H9 (cell line): Measurements from ENCODE around the gene DAB1. TPM values are rescaled to one million over a fixed set of nuclear protein-coding genes. Genes with fewer than 3 reads are reported as not detected.

Experiments
- DNase-seq: peaks from one replicate; pipeline ENCODE4 v3.0.0-alpha.2; 2017
- H2AFZ ChIP-seq: one replicate; pipeline ENCODE4 v1.6.1; 2013; ENCODE audit warnings: mild to moderate bottlenecking, low read length, control low read depth, moderate library complexity
- H2AK5ac ChIP-seq: 2 replicates; pipeline ENCODE4 v1.6.1; 2013; ENCODE audit warnings: low read length, control low read depth, mixed read lengths; ENCODE audit not compliant: insufficient read length
- H2BK120ac ChIP-seq: one replicate; pipeline ENCODE4 v1.6.1; 2013; ENCODE audit warnings: low read depth, mild to moderate bottlenecking, low read length, control low read depth, inconsistent platforms; ENCODE audit not compliant: poor library complexity, severe bottlenecking
- H2BK12ac ChIP-seq: 2 replicates; pipeline ENCODE4 v1.6.1; 2013; ENCODE audit warnings: low read length, control low read depth, mixed read lengths, low read depth; ENCODE audit not compliant: insufficient read length
- H2BK15ac ChIP-seq: 2 replicates; pipeline ENCODE4 v1.6.1; 2013; ENCODE audit warnings: low read depth, low read length, control low read depth
- H2BK20ac ChIP-seq: one replicate; pipeline ENCODE4 v1.6.1; 2013; ENCODE audit warnings: low read depth, mild to moderate bottlenecking, low read length, control low read depth, inconsistent platforms; ENCODE audit not compliant: poor library complexity, severe bottlenecking
- H2BK5ac ChIP-seq: 2 replicates; pipeline ENCODE4 v1.6.1; 2013; ENCODE audit warnings: low read length, control low read depth, mixed read lengths; ENCODE audit not compliant: insufficient read length
- H3K14ac ChIP-seq: 2 replicates; pipeline ENCODE4 v1.6.1; 2013; ENCODE audit warnings: low read length, control low read depth; ENCODE audit not compliant: insufficient read depth
- H3K18ac ChIP-seq: 2 replicates; pipeline ENCODE4 v1.6.1; 2013; ENCODE audit warnings: low read depth, mild to moderate bottlenecking, mixed read lengths, low read length, control low read depth; ENCODE audit not compliant: insufficient read length
- H3K23ac ChIP-seq: 2 replicates; pipeline ENCODE4 v1.6.1; 2013; ENCODE audit warnings: low read length, control low read depth, mixed read lengths, low read depth; ENCODE audit not compliant: insufficient read length
- H3K23me2 ChIP-seq: 2 replicates; pipeline ENCODE4 v1.6.1; 2013; ENCODE audit warnings: low read depth, mild to moderate bottlenecking, mixed read lengths, low read length, control low read depth; ENCODE audit not compliant: insufficient read length, poor library complexity, severe bottlenecking
- H3K27ac ChIP-seq: 2 replicates; pipeline ENCODE4 v1.5.1; 2013; ENCODE audit warnings: low read length, control low read depth, mixed read lengths, low read depth; ENCODE audit not compliant: insufficient read length
- H3K27me3 ChIP-seq: 2 replicates; pipeline ENCODE4 v1.6.1; 2013; ENCODE audit warnings: low read length, control low read depth, inconsistent platforms; ENCODE audit not compliant: insufficient read depth
- H3K4ac ChIP-seq: 2 replicates; pipeline ENCODE4 v1.6.1; 2013; ENCODE audit warnings: low read depth, mild to moderate bottlenecking, control low read depth, inconsistent platforms, low read length, moderate library complexity
- H3K4me1 ChIP-seq: 2 replicates; pipeline ENCODE4 v1.6.1; 2013; ENCODE audit warnings: low read length, control low read depth, inconsistent platforms; ENCODE audit not compliant: insufficient read depth
- H3K4me2 ChIP-seq: 2 replicates; pipeline ENCODE4 v1.6.1; 2013; ENCODE audit warnings: low read length, control low read depth, mixed read lengths; ENCODE audit not compliant: insufficient read length, insufficient read depth
- H3K56ac ChIP-seq: 2 replicates; pipeline ENCODE4 v1.6.1; 2013; ENCODE audit warnings: low read depth, mild to moderate bottlenecking, mixed read lengths, low read length, control low read depth; ENCODE audit not compliant: insufficient read length
- H3K79me1 ChIP-seq: 2 replicates; pipeline ENCODE4 v1.6.1; 2013; ENCODE audit warnings: low read depth, mild to moderate bottlenecking, moderate library complexity, low read length, control low read depth, inconsistent platforms; ENCODE audit not compliant: insufficient read depth, poor library complexity, severe bottlenecking
- H3K79me2 ChIP-seq: 2 replicates; pipeline ENCODE4 v1.6.1; 2013; ENCODE audit warnings: low read length, control low read depth, inconsistent platforms; ENCODE audit not compliant: insufficient read depth
- H3K9ac ChIP-seq: 2 replicates; pipeline ENCODE4 v1.6.1; 2013; ENCODE audit warnings: low read length, control low read depth, mixed read lengths; ENCODE audit not compliant: insufficient read length; ENCODE audit errors: extremely low read depth
- H3K9me3 ChIP-seq: one replicate; pipeline ENCODE4 v1.6.1; 2013; ENCODE audit warnings: low read depth, low read length, inconsistent platforms; ENCODE audit not compliant: control insufficient read depth
- H3T11ph ChIP-seq: one replicate; pipeline ENCODE4 v1.6.1; 2013; ENCODE audit warnings: mild to moderate bottlenecking, low read length, control low read depth, inconsistent platforms
- H4K20me1 ChIP-seq: one replicate; pipeline ENCODE4 v1.6.1; 2013; ENCODE audit not compliant: control insufficient read depth, insufficient read length, insufficient read depth
- H4K5ac ChIP-seq: 2 replicates; pipeline ENCODE4 v1.6.1; 2013; ENCODE audit warnings: low read depth, mild to moderate bottlenecking, mixed read lengths, low read length, control low read depth; ENCODE audit not compliant: insufficient read length
- H4K8ac ChIP-seq: replicated peaks from 2 replicates; pipeline ENCODE4 v1.6.1; 2013; ENCODE audit warnings: low read length, control low read depth, mixed read lengths, low read depth; ENCODE audit not compliant: insufficient read length
- H4K91ac ChIP-seq: 2 replicates; pipeline ENCODE4 v1.6.1; 2013; ENCODE audit warnings: low read depth, mild to moderate bottlenecking, moderate library complexity, mixed read lengths, low read length, control low read depth; ENCODE audit not compliant: insufficient read length
- H3K27ac Mint-ChIP-seq, 3 experiments: 2 replicates in 2 of 3; 3 replicates in 1 of 3; pipeline ENCODE4 v1.8.0; 2020 to 2021; ENCODE audit warnings: mixed read lengths in 3 of 3, mild to moderate bottlenecking in 1 of 3, moderate library complexity in 1 of 3
- H3K27me3 Mint-ChIP-seq: 2 replicates; pipeline ENCODE4 v1.8.0; 2021; ENCODE audit warnings: low read depth, mild to moderate bottlenecking, moderate library complexity, mixed read lengths
- H3K36me3 Mint-ChIP-seq, 3 experiments: 2 replicates in 2 of 3; 3 replicates in 1 of 3; pipeline ENCODE4 v1.8.0; 2020 to 2021; ENCODE audit warnings: low read depth in 3 of 3, mixed read lengths in 3 of 3; ENCODE audit not compliant: insufficient read depth in 1 of 3
- H3K4me1 Mint-ChIP-seq, 2 experiments: 2 replicates each; pipeline ENCODE4 v1.8.0; 2020; ENCODE audit warnings: mixed read lengths in 2 of 2
- H3K4me3 Mint-ChIP-seq, 2 experiments: 2 replicates in 1 of 2; 3 replicates in 1 of 2; pipeline ENCODE4 v1.8.0; 2020 to 2021; ENCODE audit warnings: mild to moderate bottlenecking in 2 of 2, mixed read lengths in 2 of 2, moderate library complexity in 1 of 2
- H3K9me3 Mint-ChIP-seq, 2 experiments: 2 replicates in 1 of 2; 3 replicates in 1 of 2; pipeline ENCODE4 v1.8.0; 2020; ENCODE audit warnings: mild to moderate bottlenecking in 2 of 2, mixed read lengths in 2 of 2, moderate library complexity in 1 of 2
- WGBS: extraction: QIAGEN DNeasy Blood & Tissue Kit; methylation state at CpG from one replicate; pipeline ENCODE4 v1.1.7; 2013; ENCODE audit warnings: missing lambda C conversion rate, low lambda C conversion rate, mixed read lengths; ENCODE audit not compliant: insufficient read length; ENCODE audit errors: extremely low coverage; 5-methylcytosine and 5-hydroxymethylcytosine counted together
- total RNA-seq: library from RNA; stranded (reverse); gene quantifications from 2 replicates; pipeline ENCODE4 v1.2.1, GENCODE V29; 2021
- TF ChIP-seq, protein P1 (sequence below): fragments of 200-600 bp; sonication (generic); conservative IDR thresholded peaks from 3 replicates; pipeline ENCODE4 v1.8.0; 2021; ENCODE audit warnings: antibody characterized with exemption, mild to moderate bottlenecking

The DAB1 gene
- total RNA-seq, 1 experiment from 2014 or later = 9.3 TPM

DNA sequence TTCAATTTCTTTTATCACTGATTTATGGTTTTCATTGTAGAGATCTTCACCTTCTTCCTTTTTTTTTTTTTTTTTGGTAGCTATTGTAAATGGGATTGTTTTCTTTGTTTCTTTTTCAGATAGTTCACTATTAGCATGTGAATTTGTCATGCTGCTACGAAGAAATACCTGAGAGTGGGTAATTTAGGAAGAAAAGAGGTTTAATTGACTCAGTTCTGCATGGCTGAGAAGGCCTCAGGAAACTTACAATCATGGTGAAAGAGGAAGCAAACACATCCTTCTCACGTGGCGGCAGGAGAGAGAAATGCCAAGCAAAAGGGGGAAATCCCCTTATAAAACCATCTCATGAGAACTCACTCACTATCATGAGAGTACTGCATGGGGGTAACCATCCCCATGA lies 66.4 kb downstream of the DAB1 start:
- Histone ChIP-seq H4K8ac (no peak overlapping the region), H4K5ac (no peak overlapping the region), H2BK120ac (no peak overlapping the region), H3T11ph (no peak overlapping the region), H3K79me2 (no peaks in the 10 kb centered on the region), H3K18ac (no peak overlapping the region), H3K23me2 (no peaks in the 10 kb centered on the region), H2BK15ac (no peak overlapping the region), H3K23ac (no peak overlapping the region), H3K27me3 (no peaks in the 10 kb centered on the region), H4K91ac (no peak overlapping the region), H3K27ac (no peak overlapping the region), H3K56ac (no peak overlapping the region), H3K79me1 (no peaks in the 10 kb centered on the region), H2BK12ac (no peak overlapping the region), H3K4ac (no peak overlapping the region), H2AFZ (no peak overlapping the region), H2BK20ac (no peak overlapping the region), H2BK5ac (no peak overlapping the region), H3K4me1 (no peaks in the 10 kb centered on the region), H3K9me3 (no peaks in the 10 kb centered on the region), H4K20me1 (no peaks in the 10 kb centered on the region), H2AK5ac (no peak overlapping the region), H3K4me2 (peak overlapping the region; percentile 43), H3K9ac (no peak overlapping the region), H3K14ac (no peak overlapping the region)
- Mint-ChIP-seq H3K4me3 (peak overlapping the region in 1 of 2 experiments; percentile 20; a peak in 2 of 5 replicates), H3K4me1 (peaks cover 18 to 19% of the 10 kb centered on the region in 2 experiments), H3K9me3 (peaks cover 13 to 15% of the 10 kb centered on the region in 2 experiments), H3K27me3 (no peaks in the 10 kb centered on the region), H3K27ac (peak overlapping the region; percentile 80 to 94 (median 88); a peak in 6 of 7 replicates), H3K36me3 (peaks cover 8 to 19% (median 15%) of the 10 kb centered on the region in 3 experiments)
- TF ChIP-seq, protein P1, sequence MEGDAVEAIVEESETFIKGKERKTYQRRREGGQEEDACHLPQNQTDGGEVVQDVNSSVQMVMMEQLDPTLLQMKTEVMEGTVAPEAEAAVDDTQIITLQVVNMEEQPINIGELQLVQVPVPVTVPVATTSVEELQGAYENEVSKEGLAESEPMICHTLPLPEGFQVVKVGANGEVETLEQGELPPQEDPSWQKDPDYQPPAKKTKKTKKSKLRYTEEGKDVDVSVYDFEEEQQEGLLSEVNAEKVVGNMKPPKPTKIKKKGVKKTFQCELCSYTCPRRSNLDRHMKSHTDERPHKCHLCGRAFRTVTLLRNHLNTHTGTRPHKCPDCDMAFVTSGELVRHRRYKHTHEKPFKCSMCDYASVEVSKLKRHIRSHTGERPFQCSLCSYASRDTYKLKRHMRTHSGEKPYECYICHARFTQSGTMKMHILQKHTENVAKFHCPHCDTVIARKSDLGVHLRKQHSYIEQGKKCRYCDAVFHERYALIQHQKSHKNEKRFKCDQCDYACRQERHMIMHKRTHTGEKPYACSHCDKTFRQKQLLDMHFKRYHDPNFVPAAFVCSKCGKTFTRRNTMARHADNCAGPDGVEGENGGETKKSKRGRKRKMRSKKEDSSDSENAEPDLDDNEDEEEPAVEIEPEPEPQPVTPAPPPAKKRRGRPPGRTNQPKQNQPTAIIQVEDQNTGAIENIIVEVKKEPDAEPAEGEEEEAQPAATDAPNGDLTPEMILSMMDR = no peak
- DNase-seq = no peak
- no CpG with 5 or more reads among the region's 3 CpGs for WGBS
